A549 treated with Mapracorat at 1 μM for 4 hours (cell line): ENCODE results near the gene GNL3L. TPM values are rescaled to one million over a fixed set of nuclear protein-coding genes. Genes with fewer than 3 reads are reported as not detected.

ENCODE experiments used
- total RNA-seq: library from RNA; stranded (reverse); fragments of 200-300 nt; extraction: Qiagen RNA extraction; gene quantifications from 5 replicates; pipeline ENCODE4 v1.2.3, GENCODE V29; 2022

Gene GNL3L
- 15.1 to 20.9 TPM (median 18.2 TPM) in 5 replicates for total RNA-seq

GRCh38 chrX:54529552-54530356 is at the start of gene GNL3L:
Gene GNL3L, plus strand, starts transcription at chrX:54530219. Its CDS starts 2,348 bp downstream, at chrX:54532567.

DNA sequence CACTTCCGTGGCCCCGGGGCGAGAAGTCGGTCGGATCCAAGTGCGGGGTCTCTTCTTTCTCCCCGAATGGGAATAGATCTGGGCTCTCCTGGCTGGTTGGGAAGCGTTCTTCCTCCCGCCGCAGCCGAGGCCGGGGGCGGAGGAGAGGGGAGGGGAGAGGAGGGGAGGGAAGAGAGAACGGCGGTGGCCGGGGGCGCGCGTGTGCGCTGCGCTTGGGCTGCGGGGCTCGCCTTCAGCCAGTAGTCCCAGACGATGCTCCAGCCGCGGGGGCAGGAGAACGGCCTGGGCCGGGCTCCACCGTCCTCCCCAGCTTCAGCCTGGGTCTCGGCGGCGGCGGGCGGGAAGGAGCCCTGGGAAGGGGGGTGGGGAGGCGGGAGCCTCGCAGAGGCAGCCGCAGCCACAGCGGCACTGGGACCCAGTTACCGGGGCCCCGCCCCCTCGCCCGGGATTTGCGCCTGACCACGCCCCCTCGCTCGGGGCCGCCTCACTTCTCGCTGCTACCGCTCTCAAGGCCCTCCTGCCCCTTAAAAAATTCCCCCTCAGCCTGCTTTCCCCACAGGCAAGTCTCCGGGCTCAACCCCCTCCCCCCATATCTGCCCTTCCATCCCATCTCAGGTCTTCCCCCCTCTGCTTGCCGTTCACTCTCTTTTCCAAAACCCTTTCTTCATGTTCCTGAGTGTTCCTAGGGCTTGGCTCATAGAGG is 34.1 kb upstream of the GNL3L start, which contains the start of gene FGD1:
TSS of gene FGD1 (minus strand) at position 421 of the 703 bp plus-strand sequence. CDS start 802 bp downstream, outside the sequence.

Other genes starting within 250 kb of the GNL3L start
- 0.01 to 0.09 TPM (median 0.05 TPM) in 5 replicates for gene WNK3, start 172.2 kb upstream of the GNL3L start, total RNA-seq
- gene TSR2, start 89.8 kb upstream of the GNL3L start, total RNA-seq = 49.6 to 55.7 TPM (median 54.2 TPM) in 5 replicates
- 5.1 to 7.2 TPM (median 6.4 TPM) in 5 replicates for gene FGD1, start 34.0 kb upstream of the GNL3L start, total RNA-seq